HEK293T (cell line): Measurements from ENCODE around the gene ZNF618.

Source experiments
- ELF4 ChIP-seq: fragments of 450-650 bp; IDR thresholded peaks from 2 replicates; pipeline ENCODE4 v1.6.1; 2017; ENCODE audit warnings: antibody characterized with exemption
- FOXM1 ChIP-seq: fragments of 450-650 bp; IDR thresholded peaks from 2 replicates; pipeline ENCODE4 v1.6.1; 2017; ENCODE audit warnings: mild to moderate bottlenecking, borderline replicate concordance
- L3MBTL2 ChIP-seq: fragments of 450-650 bp; conservative IDR thresholded peaks from 2 replicates; pipeline ENCODE4 v1.6.1; 2016; ENCODE audit warnings: mild to moderate bottlenecking
- LEF1 ChIP-seq: fragments of 450-650 bp; IDR thresholded peaks from 2 replicates; pipeline ENCODE4 v1.6.1; 2017; ENCODE audit warnings: mild to moderate bottlenecking, borderline replicate concordance
- NFRKB ChIP-seq: fragments of 450-650 bp; IDR thresholded peaks from 2 replicates; pipeline ENCODE4 v1.6.1; 2016; ENCODE audit warnings: mild to moderate bottlenecking, moderate library complexity
- PKNOX1 ChIP-seq: fragments of 450-650 bp; IDR thresholded peaks from 2 replicates; pipeline ENCODE4 v1.6.1; 2016
- SUZ12 ChIP-seq: fragments of 450-650 bp; IDR thresholded peaks from 2 replicates; pipeline ENCODE4 v1.6.1; 2016; ENCODE audit warnings: mild to moderate bottlenecking
- TARDBP ChIP-seq: fragments of 450-650 bp; IDR thresholded peaks from 2 replicates; pipeline ENCODE4 v1.6.1; 2016

GRCh38 chr9:114059047-114059803 is 183.1 kb downstream of the ZNF618 start:
- TF ChIP-seq L3MBTL2 (no peak), ELF4 (no peak), LEF1 (no peak), NFRKB (no peak), PKNOX1 (no peak), TARDBP (no peak), FOXM1 (no peak), SUZ12 (no peak)
